Stomach (tissue), 9 donors: ENCODE results near the gene OSBPL6. TPM values are rescaled to one million over a fixed set of nuclear protein-coding genes. Genes with fewer than 3 reads are reported as not detected.

Experiments used
- DNase-seq, 2 donors: peaks; one replicate each; pipeline versions ENCODE4 v3.0.0 to v3.0.0-alpha.2; 2013 to 2019
- H3K27ac ChIP-seq, 5 donors: fragments of 200-600 bp in 4 of 5; sonication (generic) in 4 of 5; one replicate each; pipeline ENCODE4 v1.5.1; 2013 to 2019; ENCODE audit warnings: mild to moderate bottlenecking in 1 of 5, moderate library complexity in 1 of 5
- H3K27me3 ChIP-seq, 3 donors: fragments of 200-600 bp; sonication (generic); one replicate each; pipeline ENCODE4 v1.5.1; 2017 to 2019; ENCODE audit warnings: mixed run types in 1 of 3
- H3K36me3 ChIP-seq, 4 donors: fragments of 200-600 bp; sonication (generic); 1 replicate in 3 of 4; 2 replicates in 1 of 4; pipeline ENCODE4 v1.5.1; 2016 to 2019
- H3K4me1 ChIP-seq, 4 donors: fragments of 200-600 bp; sonication (generic); one replicate each; pipeline ENCODE4 v1.5.1; 2016 to 2019
- H3K4me3 ChIP-seq, 4 donors: fragments of 200-600 bp; sonication (generic) in 3 of 4; one replicate each; pipeline ENCODE4 v1.5.1; 2016 to 2019; ENCODE audit warnings: mild to moderate bottlenecking in 1 of 4
- H3K9me3 ChIP-seq, 4 donors: fragments of 200-600 bp; sonication (generic); one replicate each; pipeline ENCODE4 v1.5.1; 2016 to 2019
- EP300 ChIP-seq: sonication (generic); formaldehyde crosslinking; IDR thresholded peaks from one replicate; pipeline ENCODE4 v1.6.1; 2017; ENCODE audit warnings: antibody characterized with exemption
- POLR2A ChIP-seq, 4 donors: fragments of 450-650 bp; IDR thresholded peaks; one replicate each; pipeline ENCODE4 v1.6.1; 2016; ENCODE audit warnings: antibody characterized with exemption in 4 of 4, control low read depth in 2 of 4, mild to moderate bottlenecking in 1 of 4, moderate library complexity in 1 of 4
- POLR2AphosphoS5 ChIP-seq, 3 donors: sonication (generic); formaldehyde crosslinking; IDR thresholded peaks; one replicate each; pipeline ENCODE4 v1.6.1; 2016; ENCODE audit warnings: antibody characterized with exemption in 3 of 3
- WGBS, 5 donors: extraction: QIAGEN DNeasy Blood & Tissue Kit in 3 of 5; methylation state at CpG; one replicate each; pipeline versions ENCODE4 v1.1.5 to v1.1.7; 2013 to 2018; 5-methylcytosine and 5-hydroxymethylcytosine counted together
- intact Hi-C: fragments of 100-400 bp; cut with DNase I; formaldehyde crosslinking; loops from one replicate; pipeline ENCODE4 v1.15.1; 2023; ENCODE audit warnings: low total_unique reads
- polyA plus RNA-seq, 3 donors: library from polyadenylated mRNA; stranded (reverse); fragments of 200-250 nt; gene quantifications; one replicate each; pipeline ENCODE4 v1.2.3, GENCODE V29; 2013
- total RNA-seq, 5 donors: library from RNA; depleted of rRNA; stranded (reverse); fragments of >200 nt; gene quantifications; one replicate each; pipeline versions ENCODE4 v1.1.0 to v1.2.3, GENCODE V29; 2014 to 2016
- TF ChIP-seq, protein P1 (sequence below), 7 experiments: fragments of 450-650 bp in 4 of 7; fragments of 200-600 bp in 3 of 7; sonication (generic) in 3 of 7; IDR thresholded peaks; one replicate each; pipeline ENCODE4 v1.5.1; 2016 to 2019; ENCODE audit warnings: antibody characterized with exemption in 7 of 7, control low read depth in 2 of 7, mild to moderate bottlenecking in 1 of 7
- donor health status: healthy with polysubstance abuse.
- donor health status: Bipolar disorder and iron deficiency.
- donor health status: healthy.

Gene OSBPL6
- total and polyA plus RNA-seq, 8 donors: 0.29 to 77.6 (median 0.98) TPM

DNA sequence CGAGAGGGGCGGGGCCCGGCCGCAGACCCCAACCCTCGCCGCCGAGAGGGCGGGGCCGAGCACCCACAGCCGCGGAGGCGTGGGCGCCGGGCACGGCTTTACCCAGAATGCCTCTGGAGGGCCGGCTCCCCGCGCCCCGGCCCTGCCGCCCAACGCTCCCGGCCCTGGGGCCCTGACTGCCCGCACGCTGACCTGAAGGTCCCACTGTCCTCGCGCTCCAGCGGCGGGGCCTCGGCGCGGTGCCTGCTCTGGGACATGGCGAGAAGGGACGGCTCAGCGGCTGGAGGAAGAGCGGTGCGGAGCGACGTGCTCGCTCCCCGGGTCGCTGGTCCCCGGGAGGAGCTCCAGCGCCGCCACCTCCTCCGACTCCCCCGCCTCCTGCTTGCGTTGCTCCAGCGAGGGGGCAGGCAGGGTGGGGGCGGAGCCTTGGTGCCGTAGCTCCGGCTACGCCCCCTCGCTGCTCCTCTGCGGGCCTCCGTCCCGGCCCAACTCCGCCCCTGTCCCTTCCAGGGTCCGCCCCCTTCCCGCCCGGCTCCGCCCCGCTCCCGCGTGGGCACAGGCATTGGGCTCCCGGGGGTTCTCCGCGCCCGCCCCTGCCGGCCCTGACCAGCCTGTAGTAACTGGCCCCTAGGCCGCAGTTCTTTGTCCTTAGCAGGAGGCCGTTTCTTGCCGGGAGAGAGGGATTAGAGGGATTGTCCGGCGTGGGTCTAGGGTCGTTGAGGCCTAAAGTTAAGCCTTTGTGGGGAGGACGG, 256.6 kb downstream of the OSBPL6 start, which contains the start of the genes PJVK and PRKRA:
Gene PJVK, plus strand, starts transcription at position 605 of the 752 bp plus-strand sequence. CDS start 2,032 bp downstream, outside the sequence.
Gene PRKRA, minus strand, starts transcription at position 402 of the 752 bp plus-strand sequence. Its CDS starts 145 bp downstream, at position 257.
- H3K4me3 ChIP-seq: peak within 1 kb of the TSS; percentile 70 to 94 (median 83)
- H3K27ac ChIP-seq: peak within 1 kb of the TSS; percentile 91 to 99 (median 99)
- peaks cover 7 to 40% (median 24%) of the 10 kb centered on the region in 4 donors for H3K4me1 ChIP-seq
- H3K27me3 ChIP-seq: no peaks in the 10 kb centered on the region
- H3K9me3 ChIP-seq: no peaks in the 10 kb centered on the region
- DNase-seq: peak; percentile 97 to 100
- peaks cover 4 to 26% (median 21%) of the 10 kb centered on the region in 4 donors for H3K36me3 ChIP-seq
- 0 to 1% (median 0%) methylated on average over 19 to 76 of the region's 76 CpGs for WGBS, 5 donors
- TF ChIP-seq POLR2AphosphoS5 (IDR thresholded peaks at IDR 0.05): peak; percentile 76 to 95 (median 94)
- no peak for TF ChIP-seq EP300
- TF ChIP-seq POLR2A (IDR thresholded peaks at IDR 0.05): peak in 2 of 4 donors; percentile 77 to 80
- TF ChIP-seq, protein P1, sequence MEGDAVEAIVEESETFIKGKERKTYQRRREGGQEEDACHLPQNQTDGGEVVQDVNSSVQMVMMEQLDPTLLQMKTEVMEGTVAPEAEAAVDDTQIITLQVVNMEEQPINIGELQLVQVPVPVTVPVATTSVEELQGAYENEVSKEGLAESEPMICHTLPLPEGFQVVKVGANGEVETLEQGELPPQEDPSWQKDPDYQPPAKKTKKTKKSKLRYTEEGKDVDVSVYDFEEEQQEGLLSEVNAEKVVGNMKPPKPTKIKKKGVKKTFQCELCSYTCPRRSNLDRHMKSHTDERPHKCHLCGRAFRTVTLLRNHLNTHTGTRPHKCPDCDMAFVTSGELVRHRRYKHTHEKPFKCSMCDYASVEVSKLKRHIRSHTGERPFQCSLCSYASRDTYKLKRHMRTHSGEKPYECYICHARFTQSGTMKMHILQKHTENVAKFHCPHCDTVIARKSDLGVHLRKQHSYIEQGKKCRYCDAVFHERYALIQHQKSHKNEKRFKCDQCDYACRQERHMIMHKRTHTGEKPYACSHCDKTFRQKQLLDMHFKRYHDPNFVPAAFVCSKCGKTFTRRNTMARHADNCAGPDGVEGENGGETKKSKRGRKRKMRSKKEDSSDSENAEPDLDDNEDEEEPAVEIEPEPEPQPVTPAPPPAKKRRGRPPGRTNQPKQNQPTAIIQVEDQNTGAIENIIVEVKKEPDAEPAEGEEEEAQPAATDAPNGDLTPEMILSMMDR (IDR thresholded peaks at IDR 0.05): peak in 2 of 7 experiments; percentile 10 to 27
- intact Hi-C loops: no loop called here

DNA sequence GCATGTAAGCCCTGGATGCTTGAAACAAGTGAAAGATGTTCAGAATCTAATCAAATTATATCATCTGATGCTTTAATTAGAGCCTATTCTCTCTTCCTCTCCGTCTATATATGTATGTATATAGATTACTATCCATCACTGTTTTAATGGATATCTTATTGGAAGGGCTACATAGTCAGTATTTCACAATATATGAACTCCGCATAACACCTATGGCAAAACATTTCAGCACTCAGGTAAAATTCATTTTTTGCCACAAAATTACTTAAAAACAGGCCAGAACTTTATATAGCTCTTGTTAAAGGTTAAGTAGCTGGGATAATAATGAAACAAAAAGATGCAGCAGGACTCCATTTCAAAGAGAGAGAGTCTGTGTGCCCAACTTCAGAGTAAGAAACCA, 258.0 kb downstream of the OSBPL6 start:
- Histone ChIP-seq H3K9me3 (no peaks in the 10 kb centered on the region), H3K4me3 (no peak overlapping the region)
- intact Hi-C loops: no loop called here

More for the DNA sequence above, 258.0 kb downstream of the OSBPL6 start:
- no peaks in the 10 kb centered on the region for H3K27me3 ChIP-seq
- H3K27ac ChIP-seq: peak overlapping the region in 4 of 5 donors; percentile 91 to 99 (median 99)
- H3K36me3 ChIP-seq: peaks cover 0 to 15% (median 12%) of the 10 kb centered on the region in 4 donors
- 91 to 97% (median 95%) methylated on average over 2 of the region's 2 CpGs for WGBS, 5 donors
- no peak for DNase-seq
- TF ChIP-seq, protein P1 (IDR thresholded peaks at IDR 0.05): no peak
- TF ChIP-seq EP300 (no peak), POLR2A (IDR thresholded peaks at IDR 0.05) (no peak), POLR2AphosphoS5 (IDR thresholded peaks at IDR 0.05) (no peak)
- H3K4me1 ChIP-seq: peaks cover 7 to 40% (median 24%) of the 10 kb centered on the region in 4 donors

Other genes with a start within 250 kb of the OSBPL6 start
- gene PDE11A, start 121.7 kb upstream of the OSBPL6 start, total RNA-seq: under 1 TPM in 4 of 5 donors, not detected in 1; under 0.01 to 0.87 (median 0.49) TPM
- gene PDE11A, start 121.7 kb upstream of the OSBPL6 start, polyA plus RNA-seq: under 1 TPM in 2 of 3 donors, not detected in 1; 0.13 to 0.37 TPM
- gene RBM45, start 82.1 kb upstream of the OSBPL6 start, total RNA-seq: 10 to 100 TPM in 4 of 5 donors, 1 to 10 TPM in 1; 7.6 to 37.9 (median 17.1) TPM
- gene RBM45, start 82.1 kb upstream of the OSBPL6 start, polyA plus RNA-seq: 10 to 100 TPM in 2 of 3 donors, 1 to 10 TPM in 1; 7.1 to 16.8 (median 13.8) TPM